Measurements from ENCODE around the gene DOCK1.

The DOCK1 gene

DNA sequence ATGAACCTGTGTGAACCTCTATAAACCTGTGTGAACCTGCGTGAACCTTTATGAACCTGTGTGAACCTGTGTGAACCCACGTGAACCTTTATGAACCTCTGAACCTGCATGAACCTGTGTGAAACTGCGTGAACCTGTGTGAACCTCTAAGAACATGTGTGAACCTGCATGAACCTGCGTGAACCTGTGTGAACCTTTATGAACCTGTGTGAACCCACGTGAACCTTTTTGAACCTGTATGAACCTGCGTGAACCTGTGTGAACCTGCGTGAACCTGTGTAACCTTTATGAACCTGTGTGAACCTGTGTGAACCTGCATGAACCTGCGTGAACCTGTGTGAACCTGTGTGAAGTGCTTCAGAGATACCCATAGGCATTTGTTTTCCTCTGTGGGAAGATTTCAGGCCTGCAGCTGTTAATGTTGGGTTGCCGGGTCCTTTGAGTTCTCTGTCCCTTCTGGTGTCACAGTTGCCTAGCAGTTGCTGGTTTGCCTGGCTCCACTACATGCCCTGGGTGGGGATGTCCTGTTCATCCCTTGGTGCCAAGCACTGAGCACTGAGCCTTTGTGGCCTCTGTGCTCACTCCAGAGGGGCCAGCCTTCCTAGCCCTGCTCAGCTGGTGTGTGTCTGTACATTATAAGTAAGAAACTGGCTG lies 97.9 kb downstream of the DOCK1 start:
- no peak for DNase-seq (ENCODE audit: insufficient read length, low spot score)
- no peak for FAIRE-seq

DNA sequence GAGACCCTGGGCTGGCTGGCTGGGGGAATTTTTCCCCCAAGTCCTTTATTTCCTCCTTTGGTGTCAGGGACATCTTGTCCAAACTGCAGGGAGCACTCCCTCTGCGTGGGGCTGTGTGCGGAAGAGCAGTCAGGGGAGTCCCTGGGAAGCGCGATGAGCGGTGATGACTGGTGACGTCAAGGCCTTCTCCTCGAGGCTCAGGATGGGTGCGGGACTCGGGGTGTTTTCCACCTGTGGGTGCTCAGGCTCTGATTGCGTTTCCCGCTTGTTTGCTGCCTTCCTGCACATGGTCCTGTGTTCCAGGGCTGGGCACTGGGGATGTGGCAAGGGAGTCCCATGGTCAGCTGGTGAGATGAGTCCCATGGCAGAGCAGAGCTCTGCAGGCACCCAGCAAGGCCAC lies 101.2 kb downstream of the DOCK1 start:
- no peak for FAIRE-seq

DNA sequence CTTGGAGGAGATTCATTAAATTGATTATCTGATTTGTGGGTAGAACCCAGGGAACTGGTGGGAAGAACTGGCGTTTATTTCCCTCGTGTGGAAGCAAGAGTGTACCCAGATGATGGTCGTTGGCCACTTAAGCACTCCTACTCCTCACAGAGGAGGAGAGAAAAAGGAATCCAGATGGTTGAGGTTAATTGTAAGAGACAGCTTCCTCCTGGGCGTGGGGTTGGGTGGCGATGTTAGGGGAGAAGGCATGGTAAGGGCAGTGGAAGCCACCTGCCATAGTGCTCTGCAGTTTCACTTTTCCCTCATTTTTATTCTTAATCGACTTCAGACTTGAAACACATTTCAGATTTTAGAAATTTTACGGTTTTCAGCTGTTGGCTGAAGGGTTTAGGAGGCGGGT lies 104.1 kb downstream of the DOCK1 start:
- DNase-seq (ENCODE audit: insufficient read length, low spot score): no peak
- no peak for FAIRE-seq

More for the DNA sequence above, 101.2 kb downstream of the DOCK1 start:
- no peak for DNase-seq (ENCODE audit: insufficient read length, low spot score)

DNA sequence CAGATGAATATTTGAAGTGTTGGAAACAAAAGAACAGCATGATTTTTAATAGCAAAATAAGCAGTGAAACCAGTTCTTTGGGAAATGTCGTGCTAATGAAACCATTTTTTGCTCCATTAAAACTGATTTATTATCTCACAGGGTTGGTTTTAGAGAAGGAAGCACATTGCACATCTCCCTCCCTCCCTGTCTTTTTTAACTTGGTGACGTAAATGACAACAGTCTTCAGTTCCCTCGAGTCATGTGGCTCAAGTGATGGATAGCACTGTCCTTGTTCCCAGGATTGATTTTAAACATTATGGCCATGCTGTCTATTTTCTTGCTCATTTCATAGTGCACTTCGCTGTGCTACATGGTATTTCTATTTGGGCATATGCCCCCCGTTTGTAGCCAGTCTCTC lies 105.9 kb downstream of the DOCK1 start:
- no peak for FAIRE-seq
- no peak for DNase-seq (ENCODE audit: insufficient read length, low spot score)

DNA sequence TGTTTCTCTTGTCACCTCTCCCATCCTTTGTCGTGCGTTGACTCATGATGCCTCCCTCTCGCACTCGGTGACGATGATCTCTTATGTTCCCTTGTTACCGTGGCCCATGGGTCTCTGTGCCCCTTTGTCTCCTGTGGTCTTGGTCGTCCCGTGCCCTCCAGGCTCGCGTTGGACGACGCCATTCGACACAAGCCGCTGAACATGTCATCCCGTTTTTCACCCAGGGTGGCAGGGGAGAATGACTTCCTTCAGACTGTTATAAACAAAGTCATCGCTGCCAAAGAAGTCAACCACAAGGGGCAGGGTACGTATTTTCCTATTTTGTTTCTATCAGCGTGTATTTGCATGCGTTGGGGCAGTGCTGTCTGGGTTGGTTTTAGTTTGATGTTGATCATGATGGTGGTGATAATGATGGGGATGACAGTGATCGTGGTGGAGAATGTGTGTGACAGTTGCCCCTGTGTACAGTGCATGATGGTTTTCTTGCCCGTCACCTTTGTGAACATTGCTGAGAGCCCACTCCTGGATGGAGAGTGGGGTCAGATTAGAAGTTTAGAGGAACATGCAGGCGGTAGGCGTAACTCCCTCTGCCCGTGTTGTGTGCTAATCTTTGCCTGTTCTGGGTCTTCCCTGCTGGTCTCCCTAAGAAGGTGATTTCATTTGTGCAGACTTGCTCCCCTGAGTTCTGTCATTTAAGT lies 107.0 kb downstream of the DOCK1 start:
- no peak for FAIRE-seq
- no peak for DNase-seq (ENCODE audit: insufficient read length, low spot score)

DNA sequence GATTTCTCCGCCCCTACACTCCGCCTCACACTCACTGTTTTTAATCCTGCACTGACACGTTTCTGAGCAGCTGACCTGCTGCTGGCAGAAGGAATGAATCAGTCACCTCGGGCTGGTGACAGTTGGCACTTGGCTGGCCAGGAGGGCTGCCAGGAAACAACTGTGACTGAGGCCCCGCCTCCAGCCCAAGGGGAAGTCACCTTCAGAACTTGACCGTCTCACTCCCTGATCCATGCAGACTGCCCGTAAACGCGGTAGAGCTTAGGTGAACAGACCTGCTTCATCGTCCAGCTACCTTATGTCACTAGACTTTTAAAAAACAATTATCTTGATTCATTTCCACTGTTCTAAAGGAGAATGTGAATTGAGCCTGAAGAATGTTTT lies 107.5 kb downstream of the DOCK1 start:
- no peak for FAIRE-seq
- no peak for DNase-seq (ENCODE audit: insufficient read length, low spot score)

DNA sequence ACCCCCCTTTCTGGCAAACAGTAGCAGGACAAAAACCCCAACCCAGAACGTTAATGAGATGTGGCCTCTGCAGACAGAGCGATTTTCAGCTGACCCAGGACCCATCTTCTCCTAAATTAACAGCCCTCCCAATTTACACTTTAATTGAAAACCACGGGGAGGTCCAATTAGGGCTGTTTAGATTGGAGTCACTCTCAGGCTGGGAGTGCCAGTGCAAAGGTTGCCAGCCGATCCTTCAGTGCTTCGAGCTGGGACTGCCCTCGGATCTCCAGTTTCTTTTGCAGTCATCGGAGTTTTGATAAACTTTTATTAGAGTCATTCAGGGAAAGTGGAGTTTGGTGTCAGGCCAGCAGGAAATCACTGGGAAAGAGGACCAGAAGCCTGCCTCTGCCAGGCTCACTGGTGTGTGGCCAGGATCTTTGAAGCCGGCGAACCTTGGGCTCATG lies 108.0 kb downstream of the DOCK1 start:
- no peak for FAIRE-seq
- no peak for DNase-seq (ENCODE audit: insufficient read length, low spot score)

DNA sequence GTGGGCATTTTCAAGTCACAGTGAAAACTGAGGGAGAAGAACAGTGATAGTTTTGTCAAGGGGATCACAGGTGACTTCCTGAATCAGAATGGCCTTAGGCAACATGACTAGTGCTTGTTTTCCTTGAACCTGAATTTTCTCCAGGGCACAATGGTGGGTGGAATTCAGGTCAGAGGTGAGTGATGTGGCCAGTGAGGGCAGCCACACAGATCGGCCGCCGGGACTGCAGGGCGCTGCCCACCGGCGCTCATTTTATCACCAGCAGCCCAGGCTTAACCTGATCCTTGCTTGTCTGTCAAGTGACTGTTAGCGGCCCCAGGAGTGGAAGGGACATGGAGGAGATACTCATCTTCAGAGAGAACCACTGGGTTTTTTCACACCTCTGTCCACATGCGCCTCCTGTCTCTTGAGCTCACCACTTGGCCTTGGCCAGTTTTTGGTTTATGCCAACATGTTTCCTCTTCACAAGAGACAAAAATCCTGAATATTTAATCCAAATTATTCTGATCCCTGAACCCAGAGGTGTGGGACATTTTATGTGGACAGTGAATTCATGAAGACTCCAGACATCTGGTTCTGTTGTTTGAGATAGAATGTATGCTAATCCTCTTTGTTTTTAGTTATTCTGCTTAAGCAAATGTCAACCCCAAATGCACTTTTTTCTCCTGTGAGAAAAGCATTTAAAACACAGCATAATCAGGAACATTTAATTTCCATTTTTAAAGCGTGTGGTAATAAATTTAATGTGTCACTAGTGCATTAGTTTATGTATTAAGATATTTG lies 108.7 kb downstream of the DOCK1 start:
- no peak for DNase-seq (ENCODE audit: insufficient read length, low spot score)
- FAIRE-seq: no peak

DNA sequence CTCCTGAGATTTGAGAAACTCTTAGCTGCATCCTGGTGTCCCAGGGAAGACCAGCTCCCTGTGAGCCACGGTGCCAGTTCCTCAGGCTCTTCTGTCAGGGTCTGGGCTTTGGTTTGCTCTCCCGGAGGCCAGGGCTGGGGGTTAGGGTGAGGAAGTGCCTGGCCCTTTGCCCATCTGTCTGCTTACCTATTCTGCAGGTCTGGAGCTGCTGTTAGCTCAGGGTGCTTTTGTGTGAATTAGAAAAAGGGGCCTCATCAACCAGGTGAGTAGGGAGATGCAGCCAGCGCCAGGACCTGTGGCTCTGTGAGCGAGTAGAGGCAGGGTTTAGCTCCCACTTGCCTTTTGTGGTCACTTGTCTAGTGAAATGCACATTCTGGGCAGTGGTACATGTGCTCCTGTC lies 109.4 kb downstream of the DOCK1 start:
- FAIRE-seq: no peak
- DNase-seq (ENCODE audit: insufficient read length, low spot score): no peak

DNA sequence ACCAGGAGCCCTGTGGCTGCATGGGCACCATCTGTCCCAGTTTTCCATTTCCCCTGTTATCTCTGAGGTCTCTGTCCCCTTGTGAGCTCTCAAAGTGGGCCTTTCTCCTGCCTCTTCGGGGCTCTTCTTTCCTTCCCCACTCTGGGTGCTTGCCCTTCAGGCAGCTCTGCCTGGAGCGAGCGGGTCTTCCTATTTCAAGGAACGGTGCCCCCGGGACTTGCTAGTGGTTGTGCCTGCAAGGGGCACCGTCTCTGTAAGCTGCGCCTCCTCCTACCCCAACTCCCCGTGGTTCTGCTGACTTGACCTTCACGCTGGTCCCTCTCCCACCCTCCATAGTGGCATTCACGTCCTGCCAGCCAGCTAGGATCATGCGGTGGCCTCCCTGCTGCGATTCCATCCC lies 110.1 kb downstream of the DOCK1 start:
- no peak for FAIRE-seq
- DNase-seq (ENCODE audit: insufficient read length, low spot score): no peak

DNA sequence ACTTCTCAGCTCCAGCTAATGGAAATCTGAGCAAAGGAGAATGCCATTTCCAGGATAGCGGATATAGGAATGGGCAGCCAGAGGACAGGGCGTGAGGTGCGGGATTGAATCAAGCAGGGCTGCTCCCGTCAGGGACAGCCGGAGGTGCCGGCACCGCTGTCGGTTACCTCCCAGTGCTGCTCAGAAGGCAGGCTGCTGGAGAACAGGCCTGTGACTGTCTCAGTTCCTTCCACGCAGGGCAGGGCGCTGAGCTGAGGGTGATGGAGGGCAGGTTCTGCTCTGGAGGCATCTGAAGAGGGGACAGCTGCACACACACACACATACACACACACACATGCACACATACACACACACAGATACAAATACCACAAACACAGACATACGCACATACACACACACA lies 111.1 kb downstream of the DOCK1 start:
- no peak for DNase-seq (ENCODE audit: insufficient read length, low spot score)

DNA sequence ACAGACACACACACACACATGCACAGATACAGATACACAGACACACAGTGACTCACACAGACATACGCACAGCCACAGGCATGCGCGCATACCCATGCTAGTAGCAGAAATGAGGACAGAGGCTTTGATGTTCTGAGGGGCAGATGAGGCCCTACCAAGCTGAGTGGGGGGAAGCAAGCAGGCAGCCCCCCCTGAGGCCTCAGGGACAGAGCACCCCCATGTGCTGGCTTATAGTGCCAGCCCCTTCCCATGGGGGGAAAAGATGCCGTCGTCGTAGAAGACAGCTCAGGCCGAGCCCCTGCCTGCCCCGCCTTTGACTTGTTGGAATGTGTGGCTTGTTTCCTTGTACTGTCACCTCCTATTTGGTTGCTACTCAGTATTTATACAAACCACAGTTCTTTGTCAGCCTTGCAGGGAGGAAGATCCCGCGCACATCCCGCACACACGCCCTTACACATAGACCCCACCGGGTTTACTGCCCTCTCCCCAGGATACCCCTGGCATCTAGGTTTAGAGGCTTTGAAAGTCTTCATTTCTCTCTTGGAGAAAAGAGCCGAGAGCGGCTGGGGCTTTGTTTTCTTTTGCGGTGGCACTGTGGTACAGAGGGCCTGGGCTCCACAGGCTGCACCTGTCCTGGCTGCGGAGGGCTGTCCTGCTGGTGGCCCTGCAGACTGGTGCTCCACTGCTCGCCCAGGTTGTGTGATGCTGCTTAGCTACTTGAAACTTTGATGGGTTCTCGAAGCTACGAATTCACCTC lies 112.5 kb downstream of the DOCK1 start:
- DNase-seq (ENCODE audit: insufficient read length, low spot score) (no peak), FAIRE-seq (no peak)

More for the DNA sequence above, 111.1 kb downstream of the DOCK1 start:
- no peak for FAIRE-seq

DNA sequence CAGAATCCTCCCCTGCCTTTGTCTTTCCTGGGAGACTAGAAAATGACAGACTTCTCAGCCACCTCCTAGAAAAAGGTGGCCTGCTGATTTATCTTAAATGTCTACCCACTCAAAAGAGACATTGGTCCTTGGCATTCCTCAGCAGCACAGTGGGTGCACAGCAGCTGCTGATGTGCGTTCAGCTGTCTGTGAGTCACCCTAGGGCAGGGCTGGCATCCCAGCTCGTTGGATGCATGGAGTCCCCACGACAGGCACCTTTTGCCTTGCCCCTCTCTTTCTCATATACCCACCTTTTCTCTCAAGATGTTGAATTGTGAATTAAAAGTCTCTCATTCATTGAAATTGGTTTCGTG lies 113.0 kb downstream of the DOCK1 start:
- DNase-seq (ENCODE audit: insufficient read length, low spot score) (no peak), FAIRE-seq (no peak)

DNA sequence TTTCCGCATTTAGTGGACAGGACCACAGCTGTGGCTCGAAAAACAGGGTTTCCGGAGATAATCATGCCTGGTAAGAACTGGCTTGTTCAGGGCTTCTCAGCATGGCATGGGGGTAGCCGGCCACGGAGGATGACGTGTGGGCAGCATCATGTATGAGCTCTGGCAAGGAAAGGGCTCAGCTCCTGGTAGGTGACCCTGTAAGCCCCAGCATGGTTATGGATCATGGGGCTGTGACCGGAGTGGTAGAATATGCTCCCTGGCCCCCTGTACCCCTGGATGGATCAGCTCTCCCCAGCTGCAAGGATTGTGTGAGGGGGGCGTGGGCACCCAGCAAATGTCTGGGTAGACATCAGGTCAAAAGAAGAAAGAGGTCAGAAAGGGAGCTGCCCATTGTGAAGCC lies 113.5 kb downstream of the DOCK1 start:
- DNase-seq (ENCODE audit: insufficient read length, low spot score): no peak
- FAIRE-seq: no peak

DNA sequence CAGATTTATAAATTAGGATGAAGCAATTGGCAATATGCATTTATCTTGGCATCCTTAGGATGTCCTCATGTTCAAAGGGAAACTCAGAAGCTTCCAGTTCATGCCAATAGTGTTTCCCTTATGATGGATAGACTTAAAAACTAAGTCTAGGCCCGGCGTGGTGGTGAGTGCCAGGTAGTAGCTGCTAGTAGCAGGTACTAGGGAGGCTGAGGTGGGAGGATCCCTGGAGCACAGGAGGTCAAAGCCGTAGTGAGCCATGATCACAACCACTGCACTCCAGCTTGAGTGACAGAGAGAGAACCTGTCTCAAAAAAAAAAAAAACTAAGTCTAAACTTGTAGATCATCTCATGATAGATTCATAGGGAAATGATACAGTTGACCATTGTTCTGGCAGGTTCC lies 115.0 kb downstream of the DOCK1 start:
- DNase-seq (ENCODE audit: insufficient read length, low spot score) (no peak), FAIRE-seq (no peak)

DNA sequence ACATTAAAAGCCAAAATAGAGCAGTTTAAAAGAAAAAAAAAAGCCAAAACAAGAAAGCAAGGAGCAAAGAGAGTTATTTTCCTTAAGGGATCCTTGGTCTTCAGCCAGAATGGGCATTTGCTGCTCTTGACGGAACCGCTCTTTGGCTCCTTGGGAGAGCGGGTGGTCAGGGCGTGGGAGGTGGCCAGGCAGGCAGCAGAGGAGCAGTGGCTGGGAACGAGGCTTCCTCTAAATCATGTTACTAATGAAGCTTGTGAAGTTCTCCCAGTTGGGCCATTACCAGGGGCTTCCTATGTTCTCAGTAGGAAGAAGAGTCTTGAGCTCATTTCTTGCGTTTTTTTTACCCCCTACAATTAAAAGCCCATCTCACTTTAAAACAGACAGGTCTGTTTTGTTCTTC lies 116.6 kb downstream of the DOCK1 start:
- DNase-seq (ENCODE audit: insufficient read length, low spot score) (no peak), FAIRE-seq (no peak)

DNA sequence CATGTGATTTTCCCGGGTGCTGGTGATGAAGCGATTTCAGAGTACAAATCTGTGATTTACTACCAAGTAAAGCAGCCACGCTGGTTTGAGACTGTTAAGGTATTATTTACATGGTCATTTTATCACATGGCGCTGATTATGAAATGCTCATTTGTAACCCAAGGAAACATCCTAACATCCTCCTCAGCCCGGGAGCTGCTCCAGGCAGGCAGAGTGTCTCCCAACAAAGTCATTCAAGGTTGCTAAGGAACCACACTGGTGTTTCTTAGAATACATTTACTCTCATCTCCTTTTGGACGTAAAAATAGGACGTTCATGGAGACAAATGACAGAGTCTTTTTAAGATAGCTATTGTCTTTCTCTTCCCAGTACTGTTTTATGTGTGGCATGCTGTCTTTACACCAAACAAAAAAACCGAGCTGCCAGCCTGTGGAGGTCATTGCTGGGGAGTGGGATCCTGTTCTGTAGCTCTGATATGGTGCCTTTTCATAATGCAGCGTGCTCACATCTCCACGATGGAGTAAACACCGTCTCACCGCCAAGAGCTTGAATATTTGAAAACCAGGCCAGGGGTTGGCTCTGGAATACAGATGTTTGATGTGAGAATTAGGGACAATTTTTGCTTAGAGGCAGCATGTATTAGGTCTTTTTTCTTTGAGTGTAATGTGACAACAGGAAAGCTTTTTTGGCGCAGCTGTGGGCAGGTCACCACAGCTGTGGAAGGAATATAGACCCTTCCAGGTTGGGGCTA lies 119.6 kb downstream of the DOCK1 start:
- FAIRE-seq (no peak), DNase-seq (ENCODE audit: insufficient read length, low spot score) (no peak)

DNA sequence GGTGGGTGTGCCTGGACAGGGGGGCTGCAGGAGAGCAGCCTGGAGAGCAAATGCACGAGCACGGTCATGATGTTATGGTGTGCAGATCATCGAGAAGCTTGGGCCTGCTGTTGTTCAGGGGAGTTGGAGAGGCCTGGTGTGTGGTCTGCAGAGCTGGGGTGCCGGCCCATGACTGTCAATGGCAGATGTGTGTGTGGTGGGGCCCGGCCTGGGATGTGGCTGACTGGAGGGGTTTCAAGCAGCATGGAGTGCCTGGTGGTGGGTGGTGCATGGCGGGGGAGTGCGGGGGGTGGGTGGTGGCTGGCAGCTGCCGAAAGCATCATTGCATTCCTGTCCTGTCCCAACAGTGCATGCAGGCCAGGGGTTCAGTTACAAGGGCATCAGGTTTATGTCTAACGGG lies 122.6 kb downstream of the DOCK1 start:
- DNase-seq (ENCODE audit: insufficient read length, low spot score): no peak
- no peak for FAIRE-seq

DNA sequence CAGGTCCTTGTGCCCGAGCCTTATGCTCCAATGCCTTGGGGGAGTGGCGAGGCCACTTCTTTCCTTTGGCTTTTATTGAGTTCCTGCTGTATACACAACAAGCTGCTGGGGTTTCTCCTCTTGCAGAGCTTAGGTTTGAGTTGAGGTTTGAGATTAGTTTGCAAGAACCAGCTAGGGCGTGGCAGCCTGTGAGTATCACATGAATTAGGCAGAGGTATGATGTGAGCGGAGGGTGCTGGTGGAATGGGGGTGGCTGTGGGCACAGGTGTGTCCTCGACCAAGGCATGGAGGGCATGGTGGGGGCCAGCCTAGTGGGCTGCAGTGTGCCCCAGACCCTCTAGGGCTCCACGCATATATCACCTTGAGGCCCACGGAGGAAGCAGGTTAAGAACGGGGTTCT lies 123.3 kb downstream of the DOCK1 start:
- DNase-seq (ENCODE audit: insufficient read length, low spot score) (no peak), FAIRE-seq (no peak)

DNA sequence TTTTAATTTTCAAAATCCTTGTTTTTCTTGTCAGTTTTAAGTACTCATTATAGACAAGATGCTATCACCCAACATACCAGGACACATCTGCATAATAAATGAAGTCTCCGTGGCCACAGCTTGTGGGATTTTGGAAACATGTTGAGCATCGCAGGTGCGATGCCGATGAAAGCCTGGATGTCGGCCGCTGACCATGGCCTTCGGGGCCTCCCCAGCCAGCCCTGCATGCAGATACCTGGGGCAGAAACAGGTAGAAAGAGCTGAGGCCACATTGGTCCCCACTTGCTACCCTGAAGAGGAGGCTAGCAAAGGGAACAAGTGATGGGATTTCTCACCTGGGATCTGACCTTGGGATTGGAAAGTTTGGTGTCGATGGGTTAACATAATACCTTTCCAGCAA lies 123.8 kb downstream of the DOCK1 start:
- no peak for DNase-seq (ENCODE audit: insufficient read length, low spot score)
- FAIRE-seq: no peak
